AG10803 (cell line): ENCODE data around the gene JADE3.

Experiments used
- DNase-seq: peaks from one replicate; pipeline ENCODE4 v3.0.0; 2010; ENCODE audit warnings: low read depth
- H3K4me3 ChIP-seq: 2 replicates; pipeline ENCODE4 v1.5.1; 2011; ENCODE audit warnings: mild to moderate bottlenecking, low read length, control low read depth
- CTCF ChIP-seq: conservative IDR thresholded peaks from 2 replicates; pipeline ENCODE4 v1.5.1; 2011; ENCODE audit warnings: mild to moderate bottlenecking, low read length, control low read depth, inconsistent platforms

JADE3 gene

GRCh38 chrX:47059142-47059874 lies 147.1 kb downstream of the JADE3 start:
- no peak for TF ChIP-seq CTCF
- DNase-seq = no peak
- no peak overlapping the region for H3K4me3 ChIP-seq

DNA sequence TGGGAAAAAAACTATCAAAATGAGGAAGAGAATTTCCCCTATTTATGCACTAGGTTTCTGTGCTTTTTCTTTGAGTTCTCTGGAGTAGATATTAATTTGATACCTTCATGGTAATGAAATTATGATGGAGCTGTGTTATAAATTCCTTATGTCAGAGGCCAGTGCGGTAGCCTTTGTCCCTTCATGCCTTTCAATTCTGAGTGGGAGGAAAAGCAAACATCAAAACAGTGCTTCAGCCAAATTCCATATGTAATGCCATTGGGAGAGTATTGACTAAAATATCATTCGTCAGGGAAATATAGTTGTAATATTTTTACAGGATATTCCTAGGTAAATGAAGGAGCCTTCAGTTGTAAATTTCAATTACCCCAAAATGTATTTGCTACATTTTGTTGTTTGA lies 148.5 kb downstream of the JADE3 start:
- no peak for TF ChIP-seq CTCF
- DNase-seq = no peak
- H3K4me3 ChIP-seq = no peak overlapping the region

- H3K4me3 ChIP-seq = no peak overlapping the region
- no peak for DNase-seq
- no peak for TF ChIP-seq CTCF
Observed at GRCh38 chrX:47061238-47061919, 149.2 kb downstream of the JADE3 start.

DNA sequence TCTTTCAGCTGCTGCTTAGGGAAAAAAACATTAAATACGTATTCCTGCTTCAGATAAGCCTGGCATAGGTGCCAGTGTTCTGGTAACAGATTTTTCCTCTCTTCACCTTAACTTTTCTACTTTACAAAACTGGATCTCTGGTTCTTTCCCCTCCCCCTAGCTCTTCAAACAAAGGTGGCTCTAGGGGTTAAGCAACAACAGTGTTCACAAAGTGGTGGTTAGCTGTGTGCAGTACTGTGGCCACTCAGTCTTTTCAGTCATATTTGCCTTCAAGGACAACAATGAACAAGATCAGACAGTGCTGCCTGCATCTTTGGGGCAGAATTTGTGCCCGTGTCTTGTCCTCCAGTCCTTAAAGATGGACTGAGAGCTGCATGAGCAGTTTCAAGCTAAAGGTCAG lies 151.0 kb downstream of the JADE3 start:
- no peak overlapping the region for H3K4me3 ChIP-seq
- TF ChIP-seq CTCF = no peak
- no peak for DNase-seq

- DNase-seq = no peak
- no peak for TF ChIP-seq CTCF
- H3K4me3 ChIP-seq = no peak overlapping the region
Observed at GRCh38 chrX:47068214-47068613, 156.0 kb downstream of the JADE3 start.

- no peak overlapping the region for H3K4me3 ChIP-seq
- no peak for TF ChIP-seq CTCF
- DNase-seq = no peak
Observed at GRCh38 chrX:47068720-47069119, 156.5 kb downstream of the JADE3 start.
